Caco-2 (cell line): Measurements from ENCODE around the gene SMIM38. TPM values are rescaled to one million over a fixed set of nuclear protein-coding genes. Genes with fewer than 3 reads are reported as not detected.
A peak's percentile ranks its signal among the peaks of the same experiment; 100 is the strongest.
"Not testable (repeated sequence)": the region's sequence is repeated elsewhere in the genome, so short reads cannot be mapped to it uniquely, and the experiment has no call there.

Experiments
- BruUV-seq: library from RNA; stranded (reverse); fragments of 400-500 nt; replicated peaks from 2 replicates; lab custom pipeline; 2021; lab: Mats Ljungman, UMichigan
- CTCF ChIA-PET: fragments of 300-600 bp; sonication (Branson Sonifier 250); formaldehyde crosslinking; loops from one replicate; lab custom pipeline; 2022; ENCODE audit warnings: antibody characterized with exemption; lab: Charles Lee
- POLR2A ChIA-PET: fragments of 300-600 bp; sonication (Branson Sonifier 250); formaldehyde crosslinking; loops from one replicate; lab custom pipeline; 2022; ENCODE audit warnings: antibody characterized with exemption; lab: Charles Lee
- DNase-seq, 2 experiments: peaks; one replicate each; pipeline versions ENCODE4 v3.0.0 to v3.0.0-alpha.2; 2020 to 2022
- H3K27me3 ChIP-seq: replicated peaks from 2 replicates; pipeline ENCODE4 v1.6.0; 2011; ENCODE audit warnings: low read length; ENCODE audit not compliant: control insufficient read depth, insufficient read depth
- H3K36me3 ChIP-seq: 2 replicates; pipeline ENCODE4 v1.5.1; 2011; ENCODE audit warnings: low read length; ENCODE audit not compliant: control insufficient read depth, insufficient read depth
- H3K4me1 ChIP-seq: fragments of 250-450 bp; sonication (Bioruptor Pico); 2 replicates; pipeline ENCODE4 v1.5.1; 2020; ENCODE audit warnings: mild to moderate bottlenecking
- H3K4me3 ChIP-seq: 2 replicates; pipeline ENCODE4 v1.5.1; 2011; ENCODE audit warnings: low read depth, mild to moderate bottlenecking, control low read depth, low read length
- H3K9me3 ChIP-seq: fragments of 250-450 bp; sonication (Bioruptor Pico); 2 replicates; pipeline ENCODE4 v1.5.1; 2020; ENCODE audit warnings: mild to moderate bottlenecking, moderate library complexity
- H3K27ac Mint-ChIP-seq: one replicate; pipeline ENCODE4 v1.8.0; 2022; ENCODE audit warnings: mixed read lengths; ENCODE audit not compliant: unreplicated experiment
- H3K27me3 Mint-ChIP-seq: one replicate; pipeline ENCODE4 v1.8.0; 2022; ENCODE audit warnings: mixed read lengths; ENCODE audit not compliant: insufficient read depth, unreplicated experiment
- H3K36me3 Mint-ChIP-seq: one replicate; pipeline ENCODE4 v1.8.0; 2022; ENCODE audit warnings: mild to moderate bottlenecking, mixed read lengths; ENCODE audit not compliant: insufficient read depth, unreplicated experiment
- H3K4me1 Mint-ChIP-seq: one replicate; pipeline ENCODE4 v1.8.0; 2022; ENCODE audit warnings: low read depth, mixed read lengths; ENCODE audit not compliant: unreplicated experiment
- H3K4me3 Mint-ChIP-seq: one replicate; pipeline ENCODE4 v1.8.0; 2022; ENCODE audit warnings: mild to moderate bottlenecking, moderate library complexity, mixed read lengths; ENCODE audit not compliant: unreplicated experiment
- H3K9me3 Mint-ChIP-seq: one replicate; pipeline ENCODE4 v1.8.0; 2022; ENCODE audit warnings: mixed read lengths; ENCODE audit not compliant: unreplicated experiment
- intact Hi-C: fragments of 100-400 bp; cut with micrococcal nuclease; formaldehyde crosslinking; loops from one replicate; pipeline ENCODE4 v1.10.0; 2022; ENCODE audit not compliant: unreplicated experiment
- total RNA-seq: library from RNA; stranded (reverse); gene quantifications from 2 replicates; pipeline ENCODE4 v1.2.3, GENCODE V29; 2022
- TF ChIP-seq, protein P1 (sequence below), 2 experiments: fragments of 200-600 bp in 1 of 2; IDR thresholded peaks; 1 replicate in 1 of 2; 2 replicates in 1 of 2; pipeline versions ENCODE4 v1.5.1 to v1.8.0; 2011 to 2022; ENCODE audit warnings: antibody characterized with exemption in 1 of 2, control low read depth in 1 of 2, inconsistent platforms in 1 of 2, low read depth in 1 of 2, low read length in 1 of 2, mild to moderate bottlenecking in 1 of 2, moderate library complexity in 1 of 2; ENCODE audit not compliant: insufficient read depth in 1 of 2, severe bottlenecking in 1 of 2, unreplicated experiment in 1 of 2

The SMIM38 gene
- total RNA-seq, 1 experiment from 2014 or later = 0.66 TPM

DNA sequence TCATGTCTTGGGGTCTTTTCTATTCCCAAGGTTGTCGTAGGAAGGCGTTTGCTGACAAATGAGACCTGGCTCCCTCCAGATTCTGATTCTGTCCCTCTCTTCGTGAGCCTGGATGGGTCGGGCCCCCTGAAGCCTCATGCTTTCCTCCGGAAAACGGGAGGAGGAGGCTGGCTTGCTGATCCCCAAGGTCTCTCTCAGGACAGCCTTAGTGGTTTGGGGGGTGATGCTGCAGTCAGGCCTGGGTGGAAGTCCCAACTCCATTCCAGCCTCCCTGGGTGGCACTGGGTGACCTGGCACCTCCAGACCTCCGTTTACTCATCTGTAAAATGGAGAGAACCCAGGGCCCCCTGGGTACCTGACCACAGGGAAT lies 23.4 kb upstream of the SMIM38 start:
- Mint-ChIP-seq H3K36me3 (peaks cover 2% of the 10 kb centered on the region), H3K4me3 (no peak overlapping the region), H3K27ac (peak overlapping the region; percentile 74), H3K4me1 (peaks cover 18% of the 10 kb centered on the region), H3K27me3 (no peaks in the 10 kb centered on the region), H3K9me3 (peaks cover 18% of the 10 kb centered on the region)
- ChIA-PET POLR2A (interaction anchor here (1.1 to 1.5 kb wide), 2 partner anchors 9 to 507 kb away, joined by 5 to 10 read pairs; no protein-coding TSS in a partner anchor), CTCF (interaction anchor here (0.6 to 2.1 kb wide), 43 partner anchors 8 to 552 kb away, joined by 3 to 71 read pairs (median 6); partner anchors contain the start of genes LTO1 and SMIM38)
- TF ChIP-seq, protein P1, sequence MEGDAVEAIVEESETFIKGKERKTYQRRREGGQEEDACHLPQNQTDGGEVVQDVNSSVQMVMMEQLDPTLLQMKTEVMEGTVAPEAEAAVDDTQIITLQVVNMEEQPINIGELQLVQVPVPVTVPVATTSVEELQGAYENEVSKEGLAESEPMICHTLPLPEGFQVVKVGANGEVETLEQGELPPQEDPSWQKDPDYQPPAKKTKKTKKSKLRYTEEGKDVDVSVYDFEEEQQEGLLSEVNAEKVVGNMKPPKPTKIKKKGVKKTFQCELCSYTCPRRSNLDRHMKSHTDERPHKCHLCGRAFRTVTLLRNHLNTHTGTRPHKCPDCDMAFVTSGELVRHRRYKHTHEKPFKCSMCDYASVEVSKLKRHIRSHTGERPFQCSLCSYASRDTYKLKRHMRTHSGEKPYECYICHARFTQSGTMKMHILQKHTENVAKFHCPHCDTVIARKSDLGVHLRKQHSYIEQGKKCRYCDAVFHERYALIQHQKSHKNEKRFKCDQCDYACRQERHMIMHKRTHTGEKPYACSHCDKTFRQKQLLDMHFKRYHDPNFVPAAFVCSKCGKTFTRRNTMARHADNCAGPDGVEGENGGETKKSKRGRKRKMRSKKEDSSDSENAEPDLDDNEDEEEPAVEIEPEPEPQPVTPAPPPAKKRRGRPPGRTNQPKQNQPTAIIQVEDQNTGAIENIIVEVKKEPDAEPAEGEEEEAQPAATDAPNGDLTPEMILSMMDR (IDR thresholded peaks at IDR 0.05; ENCODE audit: insufficient read depth in 1 of 2, low read depth in 1 of 2, low read length in 1 of 2, severe bottlenecking in 1 of 2, unreplicated experiment in 1 of 2) = no peak
- no TSS peak for BruUV-seq
- Histone ChIP-seq H3K4me3 (no peak overlapping the region), H3K4me1 (peaks cover 27% of the 10 kb centered on the region), H3K36me3 (no peaks in the 10 kb centered on the region), H3K9me3 (peaks cover 20% of the 10 kb centered on the region), H3K27me3 (no peaks in the 10 kb centered on the region)
- intact Hi-C loops = loop anchor here (5.0 kb wide), 1 partner anchor 250 kb away; no protein-coding TSS in a partner anchor
- DNase-seq = no peak

- Mint-ChIP-seq H3K4me3 (no peak overlapping the region), H3K9me3 (peaks cover 12% of the 10 kb centered on the region), H3K27ac (no peak overlapping the region), H3K27me3 (no peaks in the 10 kb centered on the region), H3K4me1 (peaks cover 28% of the 10 kb centered on the region), H3K36me3 (peaks cover 6% of the 10 kb centered on the region)
- Histone ChIP-seq H3K4me3 (no peak overlapping the region), H3K27me3 (no peaks in the 10 kb centered on the region), H3K4me1 (peaks cover 36% of the 10 kb centered on the region), H3K36me3 (no peaks in the 10 kb centered on the region), H3K9me3 (peaks cover 13% of the 10 kb centered on the region; the same call in 1 of the 2 replicates)
- ChIA-PET POLR2A (no interaction called here), CTCF (no interaction called here)
- no peak for DNase-seq
- BruUV-seq = no TSS peak
- TF ChIP-seq, protein P1 (IDR thresholded peaks at IDR 0.05; ENCODE audit: insufficient read depth in 1 of 2, low read depth in 1 of 2, low read length in 1 of 2, severe bottlenecking in 1 of 2, unreplicated experiment in 1 of 2) = no peak
- intact Hi-C loops = loop anchor here (5.0 kb wide), 1 partner anchor 249 kb away; no protein-coding TSS in a partner anchor
Measured at GRCh38 chr11:69133251-69133650, 22.5 kb upstream of the SMIM38 start.

DNA sequence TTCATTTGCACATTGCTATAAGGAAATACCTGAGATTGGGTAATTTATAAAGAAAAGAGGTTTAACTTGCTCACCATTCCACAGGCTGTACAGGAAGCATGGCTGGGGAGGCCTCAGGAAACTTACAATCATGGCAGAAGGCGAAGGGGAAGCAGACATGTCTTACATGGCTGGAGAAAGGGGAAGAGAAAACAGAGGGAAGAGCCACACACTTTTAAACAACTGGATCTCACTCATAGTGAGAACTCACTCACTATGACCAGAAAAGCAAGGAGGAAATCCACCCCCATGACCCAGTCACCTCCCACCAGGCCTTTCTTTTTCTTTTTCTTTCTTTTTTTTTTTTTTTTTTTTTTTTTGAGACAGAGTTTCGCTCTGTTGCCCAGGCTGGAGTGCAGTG lies 21.6 kb upstream of the SMIM38 start:
- H3K36me3 Mint-ChIP-seq, CTCF ChIA-PET: not testable (repeated sequence)
- POLR2A ChIA-PET = interaction anchor here (0.7 kb wide), 1 partner anchor 393 kb away, joined by 13 read pairs; no protein-coding TSS in a partner anchor

More for the DNA sequence above, 21.6 kb upstream of the SMIM38 start:
- not testable (repeated sequence) for H3K27me3 Mint-ChIP-seq, H3K4me3 ChIP-seq, H3K27me3 ChIP-seq, BruUV-seq, H3K9me3 Mint-ChIP-seq, DNase-seq, H3K36me3 ChIP-seq, H3K4me3 Mint-ChIP-seq, H3K9me3 ChIP-seq, H3K27ac Mint-ChIP-seq
- intact Hi-C loops = loop anchor here (5.0 kb wide), 1 partner anchor 248 kb away; no protein-coding TSS in a partner anchor
- H3K4me1 ChIP-seq = peaks cover 45% of the 10 kb centered on the region
- H3K4me1 Mint-ChIP-seq = peaks cover 37% of the 10 kb centered on the region
